AG04450 (cell line): ENCODE data around the gene SLC66A3. TPM values are rescaled to one million over a fixed set of nuclear protein-coding genes. Genes with fewer than 3 reads are reported as not detected.

Experiments used
- CTCF ChIA-PET: fragments of 300-600, 350-600 bp; formaldehyde crosslinking; extraction: SDS; loops from one replicate; lab custom pipeline; 2022; ENCODE audit warnings: antibody characterized with exemption, inconsistent platforms; lab: Charles Lee
- POLR2A ChIA-PET: fragments of 350-600 bp; formaldehyde crosslinking; extraction: SDS; loops from one replicate; lab custom pipeline; 2021; ENCODE audit warnings: antibody characterized with exemption, inconsistent platforms; lab: Yijun Ruan, JAX
- DNase-seq: peaks from one replicate; pipeline ENCODE4 v3.0.0-alpha.2; 2011; ENCODE audit warnings: low read depth, low spot score
- H3K27ac ChIP-seq: one replicate; pipeline ENCODE4 v1.5.1; 2012; ENCODE audit warnings: low read depth, low read length, control low read depth
- H3K27me3 ChIP-seq: one replicate; pipeline ENCODE4 v1.6.0; 2012; ENCODE audit warnings: low read length; ENCODE audit not compliant: control insufficient read depth, insufficient read depth
- H3K4me3 ChIP-seq: 2 replicates; pipeline ENCODE4 v1.5.1; 2011; ENCODE audit warnings: mild to moderate bottlenecking, low read depth, low read length, control low read depth
- H3K9me3 ChIP-seq: 2 replicates; pipeline ENCODE4 v1.5.1; 2012; ENCODE audit warnings: low read length; ENCODE audit not compliant: control insufficient read depth, insufficient read depth
- polyA plus RNA-seq: library from polyadenylated mRNA; depleted of rRNA; stranded (reverse); fragments of >200 nt; gene quantifications from 2 replicates; pipeline ENCODE4 v1.2.3, GENCODE V29; 2011
- TF ChIP-seq, protein P1 (sequence below): IDR thresholded peaks from 2 replicates; pipeline ENCODE4 v1.5.1; 2011; ENCODE audit warnings: low read depth, low read length, control low read depth, inconsistent platforms

SLC66A3 gene
- polyA plus RNA-seq, 1 experiment: 40.1 TPM

- TF ChIP-seq, protein P1, sequence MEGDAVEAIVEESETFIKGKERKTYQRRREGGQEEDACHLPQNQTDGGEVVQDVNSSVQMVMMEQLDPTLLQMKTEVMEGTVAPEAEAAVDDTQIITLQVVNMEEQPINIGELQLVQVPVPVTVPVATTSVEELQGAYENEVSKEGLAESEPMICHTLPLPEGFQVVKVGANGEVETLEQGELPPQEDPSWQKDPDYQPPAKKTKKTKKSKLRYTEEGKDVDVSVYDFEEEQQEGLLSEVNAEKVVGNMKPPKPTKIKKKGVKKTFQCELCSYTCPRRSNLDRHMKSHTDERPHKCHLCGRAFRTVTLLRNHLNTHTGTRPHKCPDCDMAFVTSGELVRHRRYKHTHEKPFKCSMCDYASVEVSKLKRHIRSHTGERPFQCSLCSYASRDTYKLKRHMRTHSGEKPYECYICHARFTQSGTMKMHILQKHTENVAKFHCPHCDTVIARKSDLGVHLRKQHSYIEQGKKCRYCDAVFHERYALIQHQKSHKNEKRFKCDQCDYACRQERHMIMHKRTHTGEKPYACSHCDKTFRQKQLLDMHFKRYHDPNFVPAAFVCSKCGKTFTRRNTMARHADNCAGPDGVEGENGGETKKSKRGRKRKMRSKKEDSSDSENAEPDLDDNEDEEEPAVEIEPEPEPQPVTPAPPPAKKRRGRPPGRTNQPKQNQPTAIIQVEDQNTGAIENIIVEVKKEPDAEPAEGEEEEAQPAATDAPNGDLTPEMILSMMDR: no peak
- H3K27me3 ChIP-seq: peaks cover 3% of the 10 kb centered on the region
- H3K9me3 ChIP-seq: no peaks in the 10 kb centered on the region
- no peak overlapping the region for H3K27ac ChIP-seq
- no peak overlapping the region for H3K4me3 ChIP-seq
- CTCF ChIA-PET: interaction anchor here (0.6 to 10.6 kb wide), 4 partner anchors 11 to 288 kb away, joined by 3 to 360 read pairs (median 7); no protein-coding TSS in a partner anchor
- POLR2A ChIA-PET: no interaction called here
- DNase-seq: no peak
These were observed 34.0 kb upstream of the SLC66A3 start for GRCh38 chr2:11121099-11121822.

GRCh38 chr2:11121823-11122155 is 33.5 kb upstream of the SLC66A3 start:
- Histone ChIP-seq H3K4me3 (no peak overlapping the region), H3K27me3 (peaks cover 3% of the 10 kb centered on the region), H3K27ac (no peak overlapping the region), H3K9me3 (no peaks in the 10 kb centered on the region)
- TF ChIP-seq, protein P1: no peak
- DNase-seq: no peak
- POLR2A ChIA-PET: no interaction called here
- CTCF ChIA-PET: interaction anchor here (0.6 to 10.6 kb wide), 4 partner anchors 10 to 289 kb away, joined by 3 to 360 read pairs (median 7); no protein-coding TSS in a partner anchor

- Histone ChIP-seq H3K9me3 (no peaks in the 10 kb centered on the region), H3K4me3 (no peak overlapping the region), H3K27me3 (no peaks in the 10 kb centered on the region), H3K27ac (no peak overlapping the region)
- no peak for DNase-seq
- POLR2A ChIA-PET: no interaction called here
- CTCF ChIA-PET: interaction anchor here (1.1 to 10.6 kb wide), 3 partner anchors 212 to 289 kb away, joined by 3 to 360 read pairs (median 3); no protein-coding TSS in a partner anchor
- TF ChIP-seq, protein P1: no peak
These were observed 32.9 kb upstream of the SLC66A3 start for GRCh38 chr2:11122380-11122779.

- TF ChIP-seq, protein P1: no peak
- no peak overlapping the region for H3K27ac ChIP-seq
- no peaks in the 10 kb centered on the region for H3K27me3 ChIP-seq
- CTCF ChIA-PET: interaction anchor here (1.0 to 10.6 kb wide), 12 partner anchors 10 to 461 kb away, joined by 3 to 360 read pairs (median 4); partner anchors contain the start of gene KCNF1
- POLR2A ChIA-PET: interaction anchor here (0.7 kb wide), 1 partner anchor 214 kb away, joined by 3 read pairs; no protein-coding TSS in a partner anchor
- H3K4me3 ChIP-seq: no peak overlapping the region
- H3K9me3 ChIP-seq: no peaks in the 10 kb centered on the region
- DNase-seq: no peak
These were observed 32.1 kb upstream of the SLC66A3 start for GRCh38 chr2:11123001-11123809.
